HG03521 (cell line): ENCODE data around the gene RABGAP1L.

Experiments used
- ATAC-seq: cut with Tn5 transposase; IDR thresholded peaks from one replicate; pipeline ENCODE4 v1.9.1; 2021; ENCODE audit warnings: mild to moderate bottlenecking, moderate library complexity; ENCODE audit not compliant: unreplicated experiment

RABGAP1L gene

GRCh38 chr1:174942547-174943255 lies 783.4 kb downstream of the RABGAP1L start:
- no peak for ATAC-seq

DNA sequence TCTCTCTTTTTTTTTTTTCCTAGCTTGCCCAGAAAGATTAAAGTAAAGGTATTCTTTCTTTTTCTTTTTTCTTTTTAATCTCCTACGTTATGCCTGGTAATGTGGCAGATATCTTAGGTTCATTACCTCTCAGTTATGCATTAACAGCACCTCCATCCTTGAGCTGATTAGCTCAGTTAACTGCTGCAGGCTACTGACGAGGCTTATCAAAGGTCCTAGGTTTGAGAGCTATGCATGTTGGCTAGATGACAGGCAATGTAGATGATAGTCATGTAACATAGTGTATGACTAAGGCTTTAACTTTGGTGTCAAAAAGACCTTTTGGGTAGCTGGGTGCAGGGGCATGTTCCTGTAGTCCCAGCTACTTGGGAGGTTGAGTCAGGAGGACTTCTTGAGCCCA lies 786.7 kb downstream of the RABGAP1L start:
- ATAC-seq = no peak

- no peak for ATAC-seq
These were observed 789.7 kb downstream of the RABGAP1L start for GRCh38 chr1:174949061-174949460.

DNA sequence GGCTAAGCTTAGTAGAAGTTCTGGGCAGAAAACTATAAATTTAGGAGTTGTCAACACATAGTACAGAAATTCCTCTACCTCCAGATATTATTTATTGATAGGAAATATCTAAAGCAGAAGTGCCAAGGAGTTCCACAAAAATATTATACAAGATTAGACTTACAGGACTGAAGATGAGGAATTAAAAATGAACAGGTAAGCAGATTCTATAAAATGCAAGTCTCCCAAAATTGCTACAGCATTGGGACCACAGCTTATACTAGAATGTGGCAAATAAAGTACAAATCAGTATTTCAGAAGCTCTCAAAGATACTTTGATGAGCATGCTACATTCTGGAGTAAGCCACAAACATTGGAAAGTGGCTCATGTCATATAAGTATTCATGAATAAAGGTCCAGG lies 790.3 kb downstream of the RABGAP1L start:
- no peak for ATAC-seq

- no peak for ATAC-seq
These were observed 794.2 kb downstream of the RABGAP1L start for GRCh38 chr1:174953285-174954072.

- ATAC-seq = no peak
These were observed 794.7 kb downstream of the RABGAP1L start for GRCh38 chr1:174954073-174954460.

- ATAC-seq = no peak
These were observed 795.6 kb downstream of the RABGAP1L start for GRCh38 chr1:174954671-174955669.

GRCh38 chr1:174956086-174956485 lies 796.8 kb downstream of the RABGAP1L start:
- no peak for ATAC-seq

- ATAC-seq = no peak
These were observed 797.7 kb downstream of the RABGAP1L start for GRCh38 chr1:174956976-174957375.

- ATAC-seq = no peak
These were observed 798.5 kb downstream of the RABGAP1L start for GRCh38 chr1:174957829-174958228.

DNA sequence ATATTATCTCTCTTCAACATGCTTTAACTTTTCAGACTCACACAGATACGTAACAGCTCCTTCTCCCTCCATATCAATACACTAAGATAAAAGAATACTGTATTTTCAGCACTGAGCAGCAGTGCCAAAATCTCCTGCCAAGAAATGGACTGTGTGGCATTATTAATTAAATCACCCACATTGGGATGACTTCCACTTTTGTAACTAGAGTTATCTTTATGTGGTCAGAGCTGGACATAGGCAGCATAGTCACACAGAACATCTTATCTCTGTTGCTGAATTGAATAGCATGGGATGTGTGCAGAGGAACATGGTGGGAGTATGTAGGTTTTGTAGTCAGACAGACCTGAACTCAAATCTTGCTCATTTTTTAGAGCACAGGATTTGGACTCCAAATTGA lies 799.1 kb downstream of the RABGAP1L start:
- ATAC-seq = no peak

- ATAC-seq = no peak
These were observed 801.0 kb downstream of the RABGAP1L start for GRCh38 chr1:174960362-174960761.

DNA sequence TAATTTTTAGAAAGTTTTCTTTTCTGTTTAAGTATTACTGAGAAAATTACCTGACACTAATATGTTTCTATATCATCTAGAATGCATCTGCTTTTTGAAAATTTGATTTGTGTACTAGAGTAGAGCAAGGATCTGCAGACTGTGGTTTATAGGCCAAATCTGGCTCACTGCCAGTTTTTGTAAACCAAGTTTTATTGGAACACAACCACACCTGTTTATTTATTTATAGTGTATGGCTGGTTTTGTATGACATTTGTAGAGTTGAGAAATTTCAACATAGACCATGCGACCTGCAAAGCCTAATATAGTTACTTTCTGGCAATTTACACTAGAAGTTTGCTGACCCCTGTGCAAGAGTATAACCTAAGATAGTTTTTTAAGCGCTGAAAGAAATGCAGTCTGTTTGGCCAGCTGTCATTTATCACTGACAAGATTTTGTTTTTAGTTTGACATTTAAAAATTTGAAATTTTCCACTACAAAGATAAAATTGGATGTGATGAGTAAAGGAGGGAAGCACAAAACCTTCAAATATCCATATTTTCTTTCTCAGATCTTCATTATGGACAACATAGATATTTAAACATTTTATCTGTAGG lies 804.3 kb downstream of the RABGAP1L start:
- ATAC-seq = no peak

GRCh38 chr1:174964261-174964971 lies 805.1 kb downstream of the RABGAP1L start:
- no peak for ATAC-seq

GRCh38 chr1:174964972-174965361 lies 805.6 kb downstream of the RABGAP1L start:
- ATAC-seq = no peak

- ATAC-seq = no peak
These were observed 806.2 kb downstream of the RABGAP1L start for GRCh38 chr1:174965362-174966007.

DNA sequence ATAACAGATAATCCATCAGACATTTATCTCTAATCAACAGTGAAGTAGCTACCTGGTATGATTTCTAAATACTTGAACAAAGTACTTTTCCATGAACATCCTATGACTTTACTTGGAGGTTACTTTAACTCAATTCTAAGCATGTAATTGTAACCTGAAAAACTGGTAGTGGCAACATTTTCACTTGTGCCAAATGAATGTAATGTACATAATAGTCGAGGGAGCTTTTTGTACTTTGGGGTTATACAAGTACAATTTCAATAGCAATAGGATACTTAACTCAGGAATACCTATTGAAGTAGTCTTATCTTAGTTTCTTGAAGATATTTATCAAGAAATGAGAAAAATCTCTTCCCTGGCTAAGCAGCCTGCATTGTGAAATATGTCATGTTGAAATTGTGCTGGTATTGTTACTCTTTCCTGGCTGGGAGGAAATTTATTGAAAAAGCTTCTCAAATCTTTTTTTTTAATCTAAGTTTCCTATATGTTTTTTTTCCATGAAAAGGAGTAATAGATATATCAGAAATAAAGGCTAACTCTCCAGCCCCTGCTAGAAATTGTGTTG lies 806.8 kb downstream of the RABGAP1L start:
- no peak for ATAC-seq

- no peak for ATAC-seq
These were observed 808.8 kb downstream of the RABGAP1L start for GRCh38 chr1:174967845-174968705.
